ENCODE results near the gene LYRM4.

The LYRM4 gene

GRCh38 chr6:5091210-5092069 lies 169.3 kb downstream of the LYRM4 start:
- DNase-seq, result no peak

DNA sequence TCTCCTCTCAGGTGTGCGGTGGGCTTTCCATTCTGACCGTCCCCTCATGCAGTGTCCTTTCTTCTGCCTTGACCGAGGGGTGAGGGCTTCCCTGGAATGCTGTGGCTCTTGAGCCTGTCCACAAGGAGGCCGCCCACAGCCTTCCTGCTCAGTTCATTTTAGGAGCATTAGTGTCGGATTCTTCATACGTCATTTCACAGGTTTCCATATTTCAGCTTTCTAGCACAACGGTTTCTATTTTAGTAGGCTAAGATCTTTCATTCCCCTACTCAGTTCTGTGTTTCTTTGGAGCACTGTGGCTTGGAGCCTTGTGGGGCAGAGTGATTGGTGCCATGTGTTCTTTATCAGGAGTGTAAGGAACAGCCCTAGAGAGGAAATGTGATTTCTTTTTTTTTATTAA lies 170.1 kb downstream of the LYRM4 start:
- DNase-seq, result no peak

GRCh38 chr6:5089481-5090438 lies 171.0 kb downstream of the LYRM4 start:
- peak in 2 of 3 donors; percentile 51 to 60 for DNase-seq

- DNase-seq, result no peak
These were observed 172.0 kb downstream of the LYRM4 start for GRCh38 chr6:5088780-5089179.

- peak; percentile 70 to 84 (median 80) for DNase-seq
These were observed 173.4 kb downstream of the LYRM4 start for GRCh38 chr6:5087389-5087788.

DNA sequence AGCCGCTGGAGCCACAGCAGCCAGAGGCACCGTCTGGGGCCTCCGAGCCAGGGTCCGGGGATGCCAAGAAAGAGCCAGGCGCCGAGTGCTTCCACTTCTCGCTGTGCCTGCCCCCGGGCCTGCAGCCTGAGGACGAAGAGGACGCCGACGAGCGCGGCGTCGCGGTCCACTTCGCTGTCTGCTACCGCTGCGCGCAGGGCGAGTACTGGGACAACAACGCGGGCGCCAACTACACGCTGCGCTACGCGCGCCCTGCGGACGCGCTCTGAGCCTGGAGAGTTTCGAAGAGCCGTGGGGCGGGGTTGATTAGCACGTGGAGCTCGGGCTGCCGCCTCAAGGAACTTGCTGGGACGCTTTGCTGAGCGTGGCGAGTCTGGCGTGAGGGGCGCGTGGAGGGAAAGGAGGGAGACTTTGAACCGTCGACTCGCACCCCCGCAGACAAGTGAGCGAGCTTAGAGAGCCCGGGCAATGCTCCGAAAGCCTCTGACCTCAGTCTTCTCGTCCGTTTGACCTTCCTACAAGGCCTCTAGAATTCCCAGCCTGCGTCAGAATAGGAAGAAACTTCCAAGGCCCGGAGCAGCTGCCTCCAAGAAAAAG lies 174.4 kb downstream of the LYRM4 start:
- DNase-seq, result peak in 1 of 3 donors; percentile 43

DNA sequence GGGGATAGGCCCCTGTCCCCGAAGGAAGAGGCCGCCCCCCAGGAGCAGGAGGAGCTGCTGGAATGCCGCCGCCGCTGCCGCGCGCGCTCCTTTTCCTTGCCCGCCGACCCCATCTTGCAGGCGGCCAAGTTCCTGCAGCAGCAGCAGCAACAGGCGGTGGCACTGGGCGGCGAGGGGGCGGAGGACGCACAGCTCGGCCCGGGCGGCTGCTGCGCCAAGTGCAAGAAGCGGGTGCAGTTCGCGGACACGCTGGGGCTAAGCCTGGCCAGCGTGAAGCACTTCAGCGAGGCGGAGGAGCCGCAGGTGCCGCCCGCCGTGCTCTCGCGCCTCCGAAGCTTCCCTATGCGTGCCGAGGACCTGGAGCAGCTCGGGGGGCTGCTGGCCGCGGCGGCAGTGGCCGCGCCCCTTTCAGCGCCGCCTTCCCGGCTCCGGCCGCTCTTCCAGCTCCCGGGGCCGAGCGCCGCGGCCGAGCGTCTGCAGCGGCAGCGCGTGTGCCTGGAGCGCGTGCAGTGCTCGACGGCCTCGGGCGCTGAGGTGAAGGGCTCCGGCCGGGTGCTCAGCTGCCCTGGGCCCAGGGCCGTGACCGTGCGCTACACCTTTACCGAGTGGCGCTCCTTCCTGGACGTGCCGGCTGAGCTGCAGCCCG lies 175.0 kb downstream of the LYRM4 start:
- peak in 2 of 3 donors; percentile 38 to 62 for DNase-seq

DNA sequence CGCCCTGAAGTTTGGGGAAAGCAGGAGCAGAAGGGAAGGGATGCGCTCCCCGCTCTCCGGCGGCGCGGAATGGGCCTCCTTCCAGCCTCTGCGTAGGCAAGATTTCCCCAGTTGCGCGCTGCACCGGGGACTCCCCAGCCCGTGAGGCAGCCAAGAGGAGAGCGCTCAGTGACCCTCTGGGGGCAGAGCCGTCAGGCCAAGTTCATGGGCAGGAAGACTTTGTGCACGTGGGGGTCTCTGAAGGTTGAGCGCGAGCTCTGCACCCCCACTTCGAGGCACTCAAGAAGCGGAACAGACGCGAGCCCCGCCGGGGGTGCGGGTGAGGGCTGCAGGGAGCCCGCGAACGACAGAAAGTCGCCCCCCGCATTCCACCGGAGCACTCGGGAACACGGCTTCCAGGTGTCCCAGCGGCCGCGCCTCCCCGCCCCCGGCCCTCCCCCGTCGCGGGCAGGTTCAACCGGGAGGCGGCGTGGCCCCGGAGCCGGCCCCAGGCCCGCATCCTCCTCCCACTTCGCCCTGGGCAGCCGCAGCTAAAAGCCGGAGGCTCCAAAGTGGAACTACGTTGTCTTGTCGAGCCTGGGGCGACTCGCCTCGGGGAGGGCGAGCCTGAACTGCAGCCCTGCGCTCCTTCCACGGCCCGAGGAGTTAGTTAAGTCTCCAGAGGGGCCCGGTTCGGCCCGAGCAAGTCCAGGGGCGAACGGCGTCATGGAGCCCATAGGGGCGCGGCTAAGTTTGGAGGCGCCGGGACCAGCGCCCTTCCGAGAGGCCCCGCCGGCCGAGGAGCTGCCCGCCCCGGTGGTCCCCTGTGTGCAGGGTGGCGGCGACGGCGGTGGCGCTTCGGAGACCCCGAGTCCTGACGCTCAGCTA lies 175.7 kb downstream of the LYRM4 start, which contains the start of gene PPP1R3G:
TSS of gene PPP1R3G (plus strand) at position 561 of the 867 bp plus-strand sequence. CDS start at position 706, 145 bp downstream.
- peak; percentile 76 to 88 (median 86) for DNase-seq

- no peak for DNase-seq
These were observed 176.4 kb downstream of the LYRM4 start for GRCh38 chr6:5084360-5084780.

DNA sequence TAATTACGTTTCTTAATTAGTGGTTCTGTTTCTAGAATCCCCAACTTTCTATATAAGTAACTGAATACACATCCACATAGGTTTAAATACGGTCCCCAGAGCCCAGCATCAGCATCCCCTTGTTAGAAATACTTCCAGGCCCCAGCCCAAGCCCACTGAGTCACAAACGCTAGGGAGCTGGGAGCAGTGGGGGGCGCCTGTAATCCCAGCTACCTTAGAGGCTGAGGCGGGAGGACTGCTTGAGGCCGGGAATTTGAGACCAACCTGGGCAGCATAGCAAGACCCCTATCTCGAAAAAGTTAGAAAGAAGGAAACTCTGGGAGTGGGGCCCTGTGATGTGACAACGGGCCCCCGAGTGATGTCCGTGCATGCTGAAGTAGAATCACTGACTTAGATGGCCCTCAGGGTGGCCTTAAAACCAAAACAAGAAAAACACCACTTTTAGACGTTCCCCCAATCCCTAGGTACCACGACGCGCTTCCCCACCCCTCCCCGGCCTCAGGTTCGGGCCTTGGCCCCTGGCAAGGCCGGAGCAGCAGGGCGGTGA lies 176.9 kb downstream of the LYRM4 start:
- no peak for DNase-seq

GRCh38 chr6:5083307-5083583 lies 177.5 kb downstream of the LYRM4 start:
- DNase-seq, result no peak

- DNase-seq, result peak; percentile 85 to 89 (median 88)
These were observed 178.1 kb downstream of the LYRM4 start for GRCh38 chr6:5082487-5083306.

DNA sequence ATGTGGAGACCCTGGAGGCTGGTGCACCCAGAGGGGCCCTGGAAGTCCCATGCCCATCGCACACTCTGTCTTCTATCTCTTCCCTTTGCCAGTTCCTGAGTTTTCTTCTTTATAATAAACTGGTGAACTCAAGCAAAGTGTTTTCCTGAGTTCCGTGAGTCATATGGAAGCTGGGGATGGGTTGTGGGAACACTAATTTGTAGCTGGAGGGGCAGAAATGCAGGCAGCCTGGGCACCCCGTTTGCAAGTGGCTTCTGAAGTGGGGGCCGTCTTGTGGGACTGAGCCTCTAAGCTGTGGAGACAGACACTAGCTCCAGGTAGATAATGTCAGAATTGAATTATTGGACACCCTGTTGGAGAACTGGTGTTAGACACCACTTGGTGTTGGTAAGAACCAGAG lies 178.8 kb downstream of the LYRM4 start:
- DNase-seq, result no peak

- DNase-seq, result no peak
These were observed 179.6 kb downstream of the LYRM4 start for GRCh38 chr6:5081182-5081581.

GRCh38 chr6:5080574-5080973 lies 180.2 kb downstream of the LYRM4 start:
- DNase-seq, result no peak

GRCh38 chr6:5079692-5080091 lies 181.1 kb downstream of the LYRM4 start:
- peak in 1 of 3 donors; percentile 16 for DNase-seq

- no peak for DNase-seq
These were observed 182.6 kb downstream of the LYRM4 start for GRCh38 chr6:5078121-5078669.

DNA sequence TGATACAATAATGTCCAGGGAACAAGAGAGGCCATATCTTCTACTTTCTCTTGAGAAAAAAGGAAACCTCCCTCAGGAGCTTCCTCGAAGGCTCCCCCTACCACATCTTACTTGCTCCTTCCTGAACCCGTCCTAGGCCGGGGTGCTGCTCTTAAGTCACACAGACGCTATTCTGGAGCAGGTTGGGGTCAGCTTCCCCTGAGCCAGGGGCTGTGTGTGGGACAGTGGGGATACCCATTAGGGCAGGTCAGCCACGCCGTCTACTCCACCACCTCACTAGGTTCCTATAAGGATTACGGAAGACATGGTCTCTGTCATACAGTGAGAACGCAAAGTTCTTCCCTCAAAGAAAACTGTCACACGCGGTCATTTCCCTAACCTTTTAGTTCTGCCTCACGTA lies 183.8 kb downstream of the LYRM4 start:
- no peak for DNase-seq

DNA sequence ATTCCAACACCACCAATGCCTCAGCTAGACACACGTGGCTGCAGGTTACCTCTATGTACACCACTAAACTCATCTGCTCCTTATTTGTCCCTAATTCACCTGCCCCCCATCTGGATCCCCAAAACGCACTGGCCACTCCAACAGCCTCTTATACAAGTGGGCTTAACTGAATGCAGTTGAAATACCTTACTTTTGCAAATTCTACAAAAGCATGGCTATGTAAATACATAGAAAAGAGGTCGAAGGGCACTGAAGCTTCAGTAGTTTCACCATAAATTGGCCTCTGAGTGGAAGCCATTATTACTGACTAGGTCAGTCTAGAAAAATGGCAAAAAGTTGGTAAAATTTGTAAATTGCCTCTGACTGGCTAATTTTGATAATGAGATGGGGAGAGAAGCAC lies 186.8 kb downstream of the LYRM4 start:
- no peak for DNase-seq

DNA sequence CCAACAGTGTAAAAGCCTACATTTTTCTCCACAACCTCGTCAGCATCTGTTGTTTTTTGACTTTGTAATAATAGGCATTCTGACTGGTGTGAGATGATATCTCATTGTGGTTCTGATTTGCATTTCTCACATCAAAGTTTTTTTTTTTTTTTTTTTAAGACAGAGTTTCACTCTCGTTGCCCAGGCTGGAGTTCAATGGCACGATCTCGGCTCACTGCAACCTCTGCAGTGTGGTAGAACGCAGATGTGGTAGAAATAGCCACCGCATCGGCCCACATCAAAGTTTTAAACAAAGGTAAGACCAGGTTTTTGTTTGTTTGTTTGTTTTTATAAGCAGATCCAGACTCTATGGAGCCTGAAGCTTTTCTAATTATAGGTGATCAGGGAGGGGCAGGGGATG lies 188.3 kb downstream of the LYRM4 start:
- DNase-seq, result no peak

All from suppressor macrophage treated with lipopolysaccharide for 1 hour (primary cell).